H4 (cell line): ENCODE measurements around the gene AMIGO3. TPM values are rescaled to one million over a fixed set of nuclear protein-coding genes. Genes with fewer than 3 reads are reported as not detected.

Experiments used
- DNase-seq: peaks from one replicate; pipeline ENCODE4 v3.0.0-alpha.2; 2015; ENCODE audit warnings: low spot score
- total RNA-seq: library from RNA; depleted of rRNA; stranded (reverse); fragments of >200 nt; shearing (Covaris generic); gene quantifications from 2 replicates; pipeline ENCODE4 v1.2.3, GENCODE V29; 2014; rRNA removed

The AMIGO3 gene
- total RNA-seq, 1 experiment from 2014 or later, result not detected

- no peak for DNase-seq
These were observed 50.6 kb downstream of the AMIGO3 start for GRCh38 chr3:49668861-49669260.

- DNase-seq, result no peak
These were observed 51.1 kb downstream of the AMIGO3 start for GRCh38 chr3:49668414-49668797.

GRCh38 chr3:49667701-49668413 lies 51.6 kb downstream of the AMIGO3 start:
- no peak for DNase-seq

Other genes with a start within 250 kb of the AMIGO3 start
- 30.8 and 32.4 TPM in 2 replicates for gene DAG1, start 249.4 kb downstream of the AMIGO3 start, total RNA-seq
- 0.04 and 0.16 TPM in 2 replicates for gene BSN, start 165.2 kb downstream of the AMIGO3 start, total RNA-seq
- 78.3 and 86.6 TPM in 2 replicates for gene APEH, start 45.3 kb downstream of the AMIGO3 start, total RNA-seq
- gene MST1, start 30.2 kb downstream of the AMIGO3 start, total RNA-seq, result 0.10 TPM in 1 of 2 replicates, not detected in the other
- 8.4 and 11.8 TPM in 2 replicates for gene RNF123, start 30.1 kb downstream of the AMIGO3 start, total RNA-seq
- gene GMPPB, start 4.3 kb upstream of the AMIGO3 start, total RNA-seq, result 11.9 and 15.1 TPM in 2 replicates
- gene IP6K1, start 66.9 kb upstream of the AMIGO3 start, total RNA-seq, result 13.0 and 18.0 TPM in 2 replicates
- not detected in 2 replicates for gene CDHR4, start 80.2 kb upstream of the AMIGO3 start, total RNA-seq
- gene INKA1, start 83.6 kb upstream of the AMIGO3 start, total RNA-seq, result 0.68 and 2.1 TPM in 2 replicates
- 10.4 and 13.2 TPM in 2 replicates for gene UBA7, start 94.3 kb upstream of the AMIGO3 start, total RNA-seq
- gene TRAIP, start 136.9 kb upstream of the AMIGO3 start, total RNA-seq, result 4.4 and 5.7 TPM in 2 replicates
- not detected in 2 replicates for gene CAMKV, start 150.2 kb upstream of the AMIGO3 start, total RNA-seq
- gene MST1R, start 184.2 kb upstream of the AMIGO3 start, total RNA-seq, result 0.21 TPM in 1 of 2 replicates, not detected in the other
- gene MON1A, start 210.1 kb upstream of the AMIGO3 start, total RNA-seq, result 3.0 and 3.9 TPM in 2 replicates
- gene RBM6, start 220.5 kb upstream of the AMIGO3 start, total RNA-seq, result 17.1 and 31.5 TPM in 2 replicates